Measurements from ENCODE around the gene MRPL28.
"Not testable (repeated sequence)": the region's sequence is repeated elsewhere in the genome, so short reads cannot be mapped to it uniquely, and the experiment has no call there.

The MRPL28 gene

DNA sequence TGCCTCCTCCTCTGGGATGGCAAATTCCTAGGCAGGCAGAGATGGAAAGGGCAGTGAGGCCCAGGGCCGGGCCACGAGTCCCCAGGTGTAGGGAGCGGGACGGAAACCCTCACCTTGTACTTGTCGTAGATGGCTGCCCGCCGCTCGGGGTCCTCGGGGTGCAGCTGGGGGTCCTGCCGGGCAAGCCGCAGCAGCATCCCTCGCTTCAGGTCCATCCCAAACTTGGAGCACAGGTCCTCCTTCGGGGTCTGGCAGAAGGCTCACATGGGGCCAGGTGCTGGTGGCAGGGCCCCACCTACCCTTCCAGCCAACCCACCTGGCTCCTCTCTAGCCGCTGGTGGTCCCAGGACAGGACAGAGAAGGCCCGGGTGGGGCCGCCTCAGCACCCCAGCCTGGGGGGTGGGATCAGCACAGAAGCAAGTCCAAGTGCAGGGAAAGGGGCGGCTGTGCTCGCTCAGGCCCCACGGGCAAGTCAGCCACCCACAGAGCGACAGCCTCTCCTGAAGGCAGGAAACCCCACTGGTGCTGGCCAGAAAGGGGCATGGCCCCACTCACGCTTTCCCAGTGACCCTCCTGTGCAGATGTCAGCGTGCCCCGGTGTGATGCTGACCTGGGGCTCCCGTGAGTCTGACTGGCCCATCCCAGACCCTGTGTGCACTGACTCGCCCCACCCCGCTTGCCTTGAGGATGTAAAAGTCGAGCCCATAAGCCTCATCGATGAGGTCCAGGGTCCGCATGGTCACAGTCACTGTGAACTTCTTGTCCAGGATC, 1.8 kb downstream of the MRPL28 start:
- no peak overlapping the region for H3K4me3 ChIP-seq (ENCODE audit: low read depth, low read length)
- TF ChIP-seq, protein P1, sequence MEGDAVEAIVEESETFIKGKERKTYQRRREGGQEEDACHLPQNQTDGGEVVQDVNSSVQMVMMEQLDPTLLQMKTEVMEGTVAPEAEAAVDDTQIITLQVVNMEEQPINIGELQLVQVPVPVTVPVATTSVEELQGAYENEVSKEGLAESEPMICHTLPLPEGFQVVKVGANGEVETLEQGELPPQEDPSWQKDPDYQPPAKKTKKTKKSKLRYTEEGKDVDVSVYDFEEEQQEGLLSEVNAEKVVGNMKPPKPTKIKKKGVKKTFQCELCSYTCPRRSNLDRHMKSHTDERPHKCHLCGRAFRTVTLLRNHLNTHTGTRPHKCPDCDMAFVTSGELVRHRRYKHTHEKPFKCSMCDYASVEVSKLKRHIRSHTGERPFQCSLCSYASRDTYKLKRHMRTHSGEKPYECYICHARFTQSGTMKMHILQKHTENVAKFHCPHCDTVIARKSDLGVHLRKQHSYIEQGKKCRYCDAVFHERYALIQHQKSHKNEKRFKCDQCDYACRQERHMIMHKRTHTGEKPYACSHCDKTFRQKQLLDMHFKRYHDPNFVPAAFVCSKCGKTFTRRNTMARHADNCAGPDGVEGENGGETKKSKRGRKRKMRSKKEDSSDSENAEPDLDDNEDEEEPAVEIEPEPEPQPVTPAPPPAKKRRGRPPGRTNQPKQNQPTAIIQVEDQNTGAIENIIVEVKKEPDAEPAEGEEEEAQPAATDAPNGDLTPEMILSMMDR (IDR thresholded peaks at IDR 0.05; ENCODE audit: low read depth, low read length, missing control alignments) = no peak
- DNase-seq (ENCODE audit: low read depth) = no peak

DNA sequence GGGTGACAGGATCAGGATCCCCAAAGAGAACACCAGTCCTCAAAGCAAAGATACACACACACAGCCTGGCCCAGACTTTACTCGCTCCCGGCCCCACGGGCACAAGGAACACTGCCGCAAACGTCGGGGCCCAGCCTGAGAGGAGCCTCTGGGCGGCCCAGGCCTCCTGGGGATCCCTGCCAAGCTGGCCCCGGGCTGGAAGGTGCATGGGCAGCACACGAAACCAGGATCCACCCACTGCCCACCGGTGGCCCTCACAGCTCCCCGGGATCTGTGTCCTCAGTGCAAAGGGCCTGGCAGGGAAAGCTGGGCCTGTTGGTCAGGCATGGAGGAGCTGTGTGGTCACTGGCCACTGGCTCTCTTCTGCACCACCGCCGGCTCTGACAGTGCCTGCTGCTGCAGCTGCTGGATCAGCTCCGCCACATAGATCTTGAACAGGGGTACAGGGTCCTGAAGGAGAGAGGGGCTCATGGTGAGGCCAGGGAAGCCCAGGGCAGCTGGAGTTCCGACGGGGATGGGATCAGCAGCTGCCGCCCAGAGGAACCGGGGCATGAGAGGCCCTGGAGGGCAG, 2.9 kb downstream of the MRPL28 start:
- DNase-seq (ENCODE audit: low read depth) = no peak
- no peak overlapping the region for H3K4me3 ChIP-seq (ENCODE audit: low read depth, low read length)
- TF ChIP-seq, protein P1 (IDR thresholded peaks at IDR 0.05; ENCODE audit: low read depth, low read length, missing control alignments) = no peak

DNA sequence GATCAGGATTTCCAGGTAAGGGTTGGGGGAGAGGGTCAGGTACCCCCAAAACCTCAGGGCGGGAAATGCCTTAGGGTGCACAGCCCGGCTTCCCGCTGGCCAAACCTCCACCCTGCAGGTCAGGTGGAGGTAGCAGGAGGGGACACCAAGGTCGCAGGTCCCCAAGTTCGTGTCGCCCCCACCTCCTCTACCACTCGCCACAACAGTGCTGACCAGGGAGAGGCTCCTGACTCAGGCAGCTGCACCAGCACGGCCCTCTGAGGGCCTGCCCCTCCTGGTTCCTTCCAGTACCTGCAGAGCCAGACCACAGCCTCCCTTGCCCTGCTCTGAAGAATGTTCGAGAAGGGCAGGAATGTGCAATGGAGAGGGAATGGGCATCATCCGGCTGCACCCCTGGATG, 3.9 kb downstream of the MRPL28 start:
- no peak overlapping the region for H3K4me3 ChIP-seq (ENCODE audit: low read depth, low read length)
- DNase-seq (ENCODE audit: low read depth) = no peak
- TF ChIP-seq, protein P1 (IDR thresholded peaks at IDR 0.05; ENCODE audit: low read depth, low read length, missing control alignments) = no peak

DNA sequence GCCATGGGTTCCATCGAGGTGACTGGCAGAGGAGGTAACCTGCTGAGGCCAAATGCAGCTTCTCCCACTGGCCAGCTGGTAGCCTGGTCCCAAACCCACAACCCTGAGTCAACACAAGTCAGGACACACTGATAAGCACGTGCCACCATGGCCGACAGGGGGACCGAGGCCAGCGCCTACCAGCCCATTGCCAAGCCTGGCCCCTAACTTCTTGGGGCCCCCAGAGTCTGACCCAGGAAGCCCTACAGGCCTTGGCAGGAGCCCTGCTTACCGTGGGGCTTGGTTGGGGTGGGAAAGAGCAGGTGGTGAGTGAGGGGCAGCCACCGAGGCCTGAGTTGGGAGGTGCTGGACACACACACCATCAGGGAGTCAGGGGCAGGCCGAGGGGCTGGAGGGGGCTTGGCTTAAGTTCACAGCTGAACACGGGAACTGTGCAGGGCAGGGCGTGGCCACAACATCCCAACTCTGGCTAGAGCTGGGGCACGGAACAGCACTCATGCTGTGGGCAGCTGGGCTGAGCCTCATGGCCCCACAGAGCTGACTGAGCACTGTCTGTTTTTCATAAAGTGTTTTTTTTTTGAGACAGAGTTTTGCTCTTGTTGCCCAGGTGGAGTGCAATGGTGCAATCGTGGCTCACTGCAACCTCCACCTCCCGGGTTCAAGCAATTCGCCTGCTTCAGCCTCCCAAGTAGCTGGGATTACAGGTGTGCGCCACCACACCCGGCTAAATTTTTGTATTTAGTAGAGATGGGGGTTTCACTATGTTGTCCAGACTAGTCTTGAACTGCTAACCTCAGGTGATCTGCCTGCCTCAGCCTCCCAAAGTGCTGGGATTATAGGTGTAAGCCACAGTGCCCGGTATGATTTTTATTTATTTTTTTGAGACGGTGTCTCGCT, 5.5 kb downstream of the MRPL28 start:
- DNase-seq (ENCODE audit: low read depth) = no peak
- TF ChIP-seq, protein P1 (IDR thresholded peaks at IDR 0.05; ENCODE audit: low read depth, low read length, missing control alignments) = no peak
- no peak overlapping the region for H3K4me3 ChIP-seq (ENCODE audit: low read depth, low read length)

DNA sequence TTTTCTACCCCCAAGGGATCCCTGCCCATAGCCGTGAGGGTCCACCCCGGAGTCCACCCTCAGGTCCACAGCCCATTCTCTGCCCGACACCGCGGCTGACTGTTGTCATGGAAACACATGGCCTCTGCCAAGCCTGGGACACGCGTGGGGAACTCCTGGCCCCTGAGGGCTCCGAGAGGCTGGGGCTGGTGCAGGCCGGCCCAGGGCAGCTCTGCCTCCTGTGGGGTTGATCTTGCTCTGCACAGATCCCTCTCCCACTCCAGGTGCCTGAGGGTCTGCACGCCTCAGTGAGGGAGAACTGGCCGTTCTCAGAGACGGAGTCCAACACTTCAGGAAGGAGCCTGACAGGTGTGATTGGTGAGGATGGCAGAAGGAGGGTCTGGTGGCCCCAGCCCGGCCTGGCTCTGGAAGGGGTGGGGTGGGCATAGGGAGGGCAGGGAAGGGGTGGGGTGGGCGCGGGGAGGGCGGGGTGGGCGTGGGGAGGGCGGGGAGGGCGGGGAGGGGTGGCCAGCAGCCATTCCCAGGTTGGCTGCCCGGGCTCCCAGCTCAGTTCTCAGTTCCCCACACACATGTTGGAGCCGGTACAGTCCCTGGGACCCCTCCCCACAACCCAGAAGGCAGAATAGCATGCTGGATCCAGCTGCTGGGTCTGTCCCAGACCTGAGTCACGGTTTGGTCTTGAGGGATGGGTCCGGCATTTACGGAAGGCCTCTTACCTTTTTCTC, 6.4 kb downstream of the MRPL28 start:
- TF ChIP-seq, protein P1 (IDR thresholded peaks at IDR 0.05; ENCODE audit: low read depth, low read length, missing control alignments) = no peak
- H3K4me3 ChIP-seq (ENCODE audit: low read depth, low read length) = no peak overlapping the region
- DNase-seq (ENCODE audit: low read depth) = no peak

DNA sequence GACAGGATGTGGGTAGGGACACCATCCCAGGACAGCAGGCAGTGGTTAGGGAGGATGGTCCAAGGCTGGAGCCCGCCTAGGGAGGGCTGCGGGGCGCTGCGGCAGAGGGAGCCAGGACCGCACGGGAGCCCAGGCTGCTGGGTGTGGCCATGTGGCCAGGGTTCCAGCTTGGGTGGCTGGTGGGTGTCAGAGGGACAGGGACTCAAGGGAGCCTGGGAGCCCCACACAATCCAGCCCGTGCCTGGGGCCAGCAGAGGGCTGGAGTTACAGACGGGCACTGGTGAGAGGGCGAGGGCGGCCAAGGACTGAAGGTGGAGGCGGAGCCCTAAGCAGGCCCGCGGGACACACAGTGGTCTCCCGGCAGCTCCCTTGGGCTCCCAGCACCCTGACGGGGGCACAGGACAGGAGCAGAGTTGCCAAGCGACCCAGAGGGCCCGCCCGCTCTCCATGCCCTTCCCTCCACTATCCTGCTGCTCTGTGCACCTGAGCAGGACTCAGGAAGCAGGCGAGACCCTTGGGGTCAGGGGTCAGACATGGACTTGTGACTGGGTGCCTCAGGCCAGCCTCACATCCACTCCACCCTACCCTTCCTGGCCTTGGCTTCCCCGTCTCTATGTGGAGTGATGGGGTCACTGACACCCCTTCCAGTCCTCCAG, 7.1 kb downstream of the MRPL28 start:
- TF ChIP-seq, protein P1 (IDR thresholded peaks at IDR 0.05; ENCODE audit: low read depth, low read length, missing control alignments) = no peak
- H3K4me3 ChIP-seq (ENCODE audit: low read depth, low read length) = no peak overlapping the region
- no peak for DNase-seq (ENCODE audit: low read depth)

DNA sequence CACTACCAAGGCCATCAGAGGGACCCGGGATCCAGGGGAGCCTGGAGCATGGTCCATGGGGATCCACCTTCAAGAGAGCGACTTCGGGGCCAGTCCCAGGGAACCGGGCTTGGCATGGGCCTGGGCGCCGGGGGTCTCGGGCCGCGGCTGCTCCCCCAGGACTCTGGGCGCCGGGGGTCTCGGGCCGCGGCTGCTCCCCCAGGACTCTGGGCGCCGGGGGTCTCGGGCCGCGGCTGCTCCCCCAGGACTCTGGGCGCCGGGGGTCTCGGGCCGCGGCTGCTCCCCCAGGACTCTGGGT, 7.7 kb downstream of the MRPL28 start:
- H3K4me3 ChIP-seq (ENCODE audit: low read depth, low read length) = not testable (repeated sequence)

More for the DNA sequence above, 7.7 kb downstream of the MRPL28 start:
- DNase-seq (ENCODE audit: low read depth) = not testable (repeated sequence)

Data from GM12864 (cell line).